ENCODE data around the gene AADACL2.

Gene AADACL2

DNA sequence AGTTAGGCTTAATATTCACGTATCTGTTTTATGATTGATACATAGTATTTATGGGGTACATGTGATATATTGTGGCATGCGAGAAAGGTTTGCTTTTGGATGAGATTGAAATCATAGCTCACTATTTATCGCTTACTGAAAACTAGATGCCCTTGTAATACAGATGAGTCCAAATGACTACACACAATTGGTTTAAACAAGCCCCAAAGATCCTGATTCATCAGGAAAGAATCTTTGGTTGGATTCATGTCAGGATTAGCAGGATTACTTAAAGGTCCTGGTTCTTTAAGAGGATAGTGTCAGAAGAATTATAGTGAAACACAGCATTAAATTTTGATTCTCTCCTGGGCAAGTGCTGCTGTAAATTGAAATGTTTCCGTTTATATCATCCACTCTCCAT lies 61.5 kb downstream of the AADACL2 start:
- TF ChIP-seq CTCF (conservative IDR thresholded peaks at IDR 0.05; ENCODE audit: low read length) = no peak
- no peak for TF ChIP-seq EZH2phosphoT487 (IDR thresholded peaks at IDR 0.05; ENCODE audit: borderline replicate concordance)
- Histone ChIP-seq H3K4me3 (ENCODE audit: low read length, poor library complexity, severe bottlenecking) (no peak overlapping the region), H3K4me2 (ENCODE audit: low read depth, low read length, poor library complexity, severe bottlenecking) (no peak overlapping the region)

GRCh38 chr3:151796105-151796680 lies 62.5 kb downstream of the AADACL2 start:
- Histone ChIP-seq H3K4me3 (ENCODE audit: low read length, poor library complexity, severe bottlenecking) (no peak overlapping the region), H3K79me2 (ENCODE audit: insufficient read depth, low read length) (no peaks in the 10 kb centered on the region), H3K27me3 (ENCODE audit: insufficient read depth, low read length, poor library complexity, severe bottlenecking) (no peaks in the 10 kb centered on the region), H3F3A (ENCODE audit: low read depth) (no peaks in the 10 kb centered on the region), H2AFZ (ENCODE audit: low read length) (no peak overlapping the region), H3K36me3 (ENCODE audit: insufficient read depth, low read length) (no peaks in the 10 kb centered on the region), H3K9ac (ENCODE audit: low read depth, low read length, poor library complexity, severe bottlenecking) (no peak overlapping the region), H3K4me2 (ENCODE audit: low read depth, low read length, poor library complexity, severe bottlenecking) (no peak overlapping the region), H3K9me2 (replicated peaks; ENCODE audit: low read depth, low read length) (no peaks in the 10 kb centered on the region), H4K20me1 (ENCODE audit: insufficient read depth, low read length, poor library complexity, severe bottlenecking) (no peaks in the 10 kb centered on the region), H3K9me3 (ENCODE audit: insufficient read depth, low read depth, low read length) (no peaks in the 10 kb centered on the region), H3K4me1 (ENCODE audit: insufficient read depth, low read length, poor library complexity, severe bottlenecking) (no peaks in the 10 kb centered on the region)
- TF ChIP-seq EZH2phosphoT487 (IDR thresholded peaks at IDR 0.05; ENCODE audit: borderline replicate concordance) = no peak
- TF ChIP-seq CTCF (conservative IDR thresholded peaks at IDR 0.05; ENCODE audit: low read length) = no peak

More for the DNA sequence above, 61.5 kb downstream of the AADACL2 start:
- Histone ChIP-seq H3K27me3 (ENCODE audit: insufficient read depth, low read length, poor library complexity, severe bottlenecking) (no peaks in the 10 kb centered on the region), H3K9me2 (replicated peaks; ENCODE audit: low read depth, low read length) (no peaks in the 10 kb centered on the region), H3F3A (ENCODE audit: low read depth) (no peaks in the 10 kb centered on the region), H2AFZ (ENCODE audit: low read length) (no peak overlapping the region), H3K9ac (ENCODE audit: low read depth, low read length, poor library complexity, severe bottlenecking) (no peak overlapping the region), H3K36me3 (ENCODE audit: insufficient read depth, low read length) (no peaks in the 10 kb centered on the region), H4K20me1 (ENCODE audit: insufficient read depth, low read length, poor library complexity, severe bottlenecking) (no peaks in the 10 kb centered on the region), H3K9me3 (ENCODE audit: insufficient read depth, low read depth, low read length) (no peaks in the 10 kb centered on the region), H3K79me2 (ENCODE audit: insufficient read depth, low read length) (no peaks in the 10 kb centered on the region), H3K4me1 (ENCODE audit: insufficient read depth, low read length, poor library complexity, severe bottlenecking) (no peaks in the 10 kb centered on the region)

DNA sequence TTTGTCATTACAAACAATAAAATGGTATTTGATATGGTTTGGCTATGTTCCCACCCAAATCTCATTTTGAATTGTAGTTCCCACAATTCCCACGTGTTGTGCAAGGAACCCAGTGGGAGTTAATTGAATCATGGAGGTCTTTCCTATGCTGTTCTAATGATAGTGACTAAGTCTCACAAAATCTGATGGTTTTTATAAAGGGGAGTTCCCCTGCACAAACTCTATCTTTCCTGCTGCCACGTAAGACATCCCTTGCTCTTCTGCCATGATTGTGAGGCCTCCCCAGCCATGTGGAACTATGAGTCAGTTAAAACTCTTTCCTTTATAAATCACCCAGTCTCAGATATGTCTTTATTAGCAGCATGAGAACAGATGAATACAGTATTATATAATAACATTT lies 64.7 kb downstream of the AADACL2 start:
- Histone ChIP-seq H3K9ac (ENCODE audit: low read depth, low read length, poor library complexity, severe bottlenecking) (no peak overlapping the region), H3K36me3 (ENCODE audit: insufficient read depth, low read length) (no peaks in the 10 kb centered on the region), H3K4me1 (ENCODE audit: insufficient read depth, low read length, poor library complexity, severe bottlenecking) (no peaks in the 10 kb centered on the region), H3K4me3 (ENCODE audit: low read length, poor library complexity, severe bottlenecking) (no peak overlapping the region), H3K9me3 (ENCODE audit: insufficient read depth, low read depth, low read length) (no peaks in the 10 kb centered on the region), H3F3A (ENCODE audit: low read depth) (no peaks in the 10 kb centered on the region), H3K4me2 (ENCODE audit: low read depth, low read length, poor library complexity, severe bottlenecking) (no peak overlapping the region), H3K9me2 (replicated peaks; ENCODE audit: low read depth, low read length) (no peaks in the 10 kb centered on the region), H3K79me2 (ENCODE audit: insufficient read depth, low read length) (no peaks in the 10 kb centered on the region), H3K27me3 (ENCODE audit: insufficient read depth, low read length, poor library complexity, severe bottlenecking) (no peaks in the 10 kb centered on the region), H4K20me1 (ENCODE audit: insufficient read depth, low read length, poor library complexity, severe bottlenecking) (no peaks in the 10 kb centered on the region), H2AFZ (ENCODE audit: low read length) (no peak overlapping the region)
- no peak for TF ChIP-seq CTCF (conservative IDR thresholded peaks at IDR 0.05; ENCODE audit: low read length)
- no peak for TF ChIP-seq EZH2phosphoT487 (IDR thresholded peaks at IDR 0.05; ENCODE audit: borderline replicate concordance)

Data from Loucy (cell line).